Activated B cell treated with CpG ODN at 0.5 μM for 24 hours (primary cell): ENCODE measurements around the gene ETF1. TPM values are rescaled to one million over a fixed set of nuclear protein-coding genes. Genes with fewer than 3 reads are reported as not detected.

Experiments
- ATAC-seq: fragments of 200-7000 bp; cut with Tn5 transposase; one replicate; pipeline ENCODE4 v1.10.0; 2021; ENCODE audit warnings: low read depth, mild to moderate bottlenecking, moderate library complexity
- CTCF ChIA-PET: fragments of 350-600 bp; sonication (Branson Sonifier 250); formaldehyde crosslinking; loops from one replicate; lab custom pipeline; 2021; ENCODE audit warnings: antibody characterized with exemption; lab: Charles Lee
- POLR2A ChIA-PET: fragments of 350-600 bp; sonication (Branson Sonifier 250); formaldehyde crosslinking; loops from one replicate; lab custom pipeline; 2021; ENCODE audit warnings: antibody characterized with exemption; lab: Charles Lee
- DNase-seq: peaks from one replicate; pipeline ENCODE4 v3.0.0; 2022
- H3K27ac Mint-ChIP-seq: one replicate; pipeline ENCODE4 v1.8.0; 2020; ENCODE audit warnings: mixed read lengths
- H3K27me3 Mint-ChIP-seq: one replicate; pipeline ENCODE4 v1.8.0; 2021; ENCODE audit warnings: mixed read lengths
- H3K36me3 Mint-ChIP-seq: one replicate; pipeline ENCODE4 v1.8.0; 2021; ENCODE audit warnings: low read depth, mixed read lengths
- H3K4me1 Mint-ChIP-seq: one replicate; pipeline ENCODE4 v1.8.0; 2021; ENCODE audit warnings: mixed read lengths
- H3K4me3 Mint-ChIP-seq: one replicate; pipeline ENCODE4 v1.8.0; 2020; ENCODE audit warnings: mild to moderate bottlenecking, mixed read lengths
- H3K9me3 Mint-ChIP-seq: one replicate; pipeline ENCODE4 v1.8.0; 2020; ENCODE audit warnings: mixed read lengths
- CTCF ChIP-seq: fragments of 200-600 bp; IDR thresholded peaks from one replicate; pipeline ENCODE4 v1.8.0; 2022; ENCODE audit warnings: antibody characterized with exemption, mild to moderate bottlenecking
- intact Hi-C: fragments of 100-400 bp; cut with micrococcal nuclease; formaldehyde crosslinking; loops from one replicate; pipeline ENCODE4 v1.15.1; 2024
- total RNA-seq: library from RNA; stranded (reverse); gene quantifications from 2 replicates; pipeline ENCODE4 v1.2.3, GENCODE V29; 2022

Gene ETF1
- total RNA-seq, 1 donor from 2014 or later, result 99.6 TPM

- H3K9me3 Mint-ChIP-seq, result no peaks in the 10 kb centered on the region
- POLR2A ChIA-PET, result no interaction called here
- ATAC-seq (no peak), DNase-seq (no peak)
- intact Hi-C loops, result loop anchor here (5.0 to 10.0 kb wide), 3 partner anchors 806 to 1834 kb away; partner anchors contain the start of genes PFDN1 and SPATA24
- H3K27me3 Mint-ChIP-seq, result no peaks in the 10 kb centered on the region
- CTCF ChIA-PET, result no interaction called here
- peak overlapping the region; percentile 21 for H3K4me3 Mint-ChIP-seq
- H3K36me3 Mint-ChIP-seq, result peaks cover 13% of the 10 kb centered on the region
- H3K27ac Mint-ChIP-seq, result no peak overlapping the region
- TF ChIP-seq CTCF, result no peak
- peaks cover 24% of the 10 kb centered on the region for H3K4me1 Mint-ChIP-seq
Measured at GRCh38 chr5:138468133-138468965, 74.7 kb downstream of the ETF1 start.

GRCh38 chr5:138467711-138468132 is 75.3 kb downstream of the ETF1 start:
- no peak for TF ChIP-seq CTCF
- ATAC-seq (no peak), DNase-seq (no peak)
- Mint-ChIP-seq H3K27ac (no peak overlapping the region), H3K27me3 (no peaks in the 10 kb centered on the region), H3K4me1 (peaks cover 24% of the 10 kb centered on the region), H3K4me3 (peak overlapping the region; percentile 83), H3K36me3 (peaks cover 13% of the 10 kb centered on the region), H3K9me3 (no peaks in the 10 kb centered on the region)
- ChIA-PET POLR2A (no interaction called here), CTCF (no interaction called here)
- intact Hi-C loops, result loop anchor here (5.0 to 10.0 kb wide), 3 partner anchors 807 to 1835 kb away; partner anchors contain the start of genes PFDN1 and SPATA24

- Mint-ChIP-seq H3K27ac (no peak overlapping the region), H3K36me3 (peaks cover 13% of the 10 kb centered on the region), H3K4me3 (peak overlapping the region; percentile 83), H3K27me3 (no peaks in the 10 kb centered on the region), H3K4me1 (peaks cover 24% of the 10 kb centered on the region), H3K9me3 (no peaks in the 10 kb centered on the region)
- no peak for TF ChIP-seq CTCF
- ATAC-seq, result no peak
- no peak for DNase-seq
- ChIA-PET CTCF (interaction anchor here (0.7 to 1.3 kb wide), 2 partner anchors 10 to 36 kb away, joined by 3 to 5 read pairs; no protein-coding TSS in a partner anchor), POLR2A (interaction anchor here (0.5 kb wide), 1 partner anchor 26 kb away, joined by 3 read pairs; no protein-coding TSS in a partner anchor)
- intact Hi-C loops, result loop anchor here (5.0 to 10.0 kb wide), 3 partner anchors 808 to 1835 kb away; partner anchors contain the start of genes PFDN1 and SPATA24
Measured at GRCh38 chr5:138466900-138467710, 75.9 kb downstream of the ETF1 start.

- Mint-ChIP-seq H3K27ac (no peak overlapping the region), H3K4me3 (peak overlapping the region; percentile 83), H3K9me3 (no peaks in the 10 kb centered on the region), H3K36me3 (peaks cover 13% of the 10 kb centered on the region), H3K27me3 (no peaks in the 10 kb centered on the region), H3K4me1 (peaks cover 28% of the 10 kb centered on the region)
- POLR2A ChIA-PET, result interaction anchor here (0.5 to 3.3 kb wide), 6 partner anchors 27 to 128 kb away, joined by 3 to 22 read pairs (median 6); partner anchors contain the start of genes ETF1, FAM53C and HSPA9
- intact Hi-C loops, result loop anchor here (5.0 to 10.0 kb wide), 3 partner anchors 808 to 1836 kb away; partner anchors contain the start of genes PFDN1 and SPATA24
- no peak for ATAC-seq
- TF ChIP-seq CTCF, result no peak
- DNase-seq, result no peak
- CTCF ChIA-PET, result interaction anchor here (0.7 to 1.3 kb wide), 2 partner anchors 9 to 37 kb away, joined by 3 to 5 read pairs; no protein-coding TSS in a partner anchor
Measured at GRCh38 chr5:138466125-138466899, 76.7 kb downstream of the ETF1 start.
